ENCODE measurements around the gene THOP1.

- TF ChIP-seq CTCF (IDR thresholded peaks at IDR 0.05) (no peak), POLR2A (IDR thresholded peaks at IDR 0.05) (no peak)
Observed at GRCh38 chr19:2777952-2778683, 7.2 kb upstream of the THOP1 start.

Data from esophagus squamous epithelium (tissue), 4 donors.